ENCODE measurements around the gene UBXN2A. TPM values are rescaled to one million over a fixed set of nuclear protein-coding genes. Genes with fewer than 3 reads are reported as not detected.

UBXN2A gene
- polyA plus RNA-seq, 3 donors: 2.0 to 6.8 (median 5.5) TPM

DNA sequence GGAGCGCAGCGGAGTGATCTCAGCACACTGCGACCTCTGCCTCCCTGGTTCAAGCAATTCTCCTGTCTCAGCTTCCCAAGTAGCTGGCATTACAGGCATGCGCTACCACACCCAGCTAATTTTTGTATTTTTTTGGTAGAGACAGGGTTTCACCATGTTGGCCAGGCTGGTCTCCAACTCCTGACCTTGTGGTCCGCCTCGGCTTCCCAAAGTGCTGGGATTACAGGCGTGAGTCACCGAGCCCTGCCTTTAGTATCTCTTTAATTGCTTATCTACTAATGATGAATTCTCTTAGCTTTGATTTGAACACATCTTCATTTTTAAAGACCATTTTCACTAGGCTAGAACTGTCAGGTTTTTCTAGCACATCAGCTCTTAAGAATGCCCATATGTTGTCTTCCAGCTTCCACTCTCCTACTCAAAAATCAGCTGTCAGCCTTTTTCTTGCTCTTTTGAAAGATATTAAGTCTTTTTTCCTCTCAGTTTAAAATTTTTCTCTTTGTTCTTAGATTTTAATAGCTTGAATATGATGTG is 53.5 kb downstream of the UBXN2A start:
- intact Hi-C loops (cut with micrococcal nuclease): no loop called here
- Mint-ChIP-seq H3K27ac (no peak overlapping the region), H3K9me3 (no peaks in the 10 kb centered on the region), H3K4me3 (no peak overlapping the region), H3K4me1 (no peaks in the 10 kb centered on the region), H3K36me3 (peaks cover 14 to 39% of the 10 kb centered on the region in 2 donors), H3K27me3 (ENCODE audit: low read depth in 3 of 3) (peaks cover 0 to 2% (median 0%) of the 10 kb centered on the region in 3 donors)
- Histone ChIP-seq H3K27me3 (ENCODE audit: control insufficient read depth in 2 of 2, insufficient read depth in 2 of 2, low read length in 2 of 2) (no peaks in the 10 kb centered on the region), H3K27ac (ENCODE audit: low read depth in 1 of 2, low read length in 2 of 2) (no peak overlapping the region), H3K9ac (ENCODE audit: insufficient read depth, low read length, poor library complexity, severe bottlenecking) (no peak overlapping the region), H3K4me2 (replicated peaks; ENCODE audit: extremely low read depth, low read length, poor library complexity, severe bottlenecking) (no peak overlapping the region), H3K79me2 (ENCODE audit: insufficient read depth, low read length) (no peaks in the 10 kb centered on the region), H2AFZ (ENCODE audit: insufficient read depth, low read depth, low read length, poor library complexity, severe bottlenecking) (no peak overlapping the region), H3K9me3 (replicated peaks in 1 of 2; ENCODE audit: control insufficient read depth in 1 of 2, insufficient read depth in 1 of 2, low read length in 2 of 2) (no peaks in the 10 kb centered on the region), H3K4me3 (replicated peaks in 1 of 3; ENCODE audit: low read depth in 2 of 3, low read length in 3 of 3) (no peak overlapping the region), H3K4me1 (ENCODE audit: control insufficient read depth in 1 of 2, insufficient read depth in 2 of 2, low read length in 2 of 2) (no peaks in the 10 kb centered on the region), H3K36me3 (replicated peaks in 1 of 2; ENCODE audit: control insufficient read depth in 1 of 2, insufficient read depth in 2 of 2, low read length in 2 of 2) (peaks cover 0 to 13% of the 10 kb centered on the region in 2 donors), H4K20me1 (ENCODE audit: insufficient read depth, low read length) (no peaks in the 10 kb centered on the region)
- no peak for DNase-seq
- TF ChIP-seq, protein P1, sequence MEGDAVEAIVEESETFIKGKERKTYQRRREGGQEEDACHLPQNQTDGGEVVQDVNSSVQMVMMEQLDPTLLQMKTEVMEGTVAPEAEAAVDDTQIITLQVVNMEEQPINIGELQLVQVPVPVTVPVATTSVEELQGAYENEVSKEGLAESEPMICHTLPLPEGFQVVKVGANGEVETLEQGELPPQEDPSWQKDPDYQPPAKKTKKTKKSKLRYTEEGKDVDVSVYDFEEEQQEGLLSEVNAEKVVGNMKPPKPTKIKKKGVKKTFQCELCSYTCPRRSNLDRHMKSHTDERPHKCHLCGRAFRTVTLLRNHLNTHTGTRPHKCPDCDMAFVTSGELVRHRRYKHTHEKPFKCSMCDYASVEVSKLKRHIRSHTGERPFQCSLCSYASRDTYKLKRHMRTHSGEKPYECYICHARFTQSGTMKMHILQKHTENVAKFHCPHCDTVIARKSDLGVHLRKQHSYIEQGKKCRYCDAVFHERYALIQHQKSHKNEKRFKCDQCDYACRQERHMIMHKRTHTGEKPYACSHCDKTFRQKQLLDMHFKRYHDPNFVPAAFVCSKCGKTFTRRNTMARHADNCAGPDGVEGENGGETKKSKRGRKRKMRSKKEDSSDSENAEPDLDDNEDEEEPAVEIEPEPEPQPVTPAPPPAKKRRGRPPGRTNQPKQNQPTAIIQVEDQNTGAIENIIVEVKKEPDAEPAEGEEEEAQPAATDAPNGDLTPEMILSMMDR (IDR thresholded peaks at IDR 0.05): no peak
- WGBS (ENCODE audit: insufficient coverage): 100% methylated on average over 4 of the region's 8 CpGs

DNA sequence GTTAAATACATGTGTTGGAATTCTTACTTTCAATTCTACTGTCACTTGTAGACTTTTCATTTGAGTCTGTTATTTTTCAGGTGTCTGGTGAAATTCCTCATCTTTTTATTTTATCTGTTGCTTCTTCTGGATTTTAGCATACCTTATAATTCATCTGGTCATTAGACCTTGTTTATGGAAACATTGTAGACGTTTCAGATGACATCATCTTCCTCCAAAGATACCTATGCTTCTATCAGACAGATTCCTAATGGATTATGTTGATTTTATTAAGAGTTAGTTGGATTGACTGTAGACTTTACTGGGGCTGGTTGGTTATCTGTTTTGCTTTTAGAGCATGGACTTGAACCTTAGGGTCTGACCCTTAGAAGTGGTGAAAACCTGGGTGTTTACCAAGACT is 54.3 kb downstream of the UBXN2A start:
- Mint-ChIP-seq H3K27ac (no peak overlapping the region), H3K9me3 (no peaks in the 10 kb centered on the region), H3K27me3 (ENCODE audit: low read depth in 3 of 3) (peaks cover 0 to 2% (median 0%) of the 10 kb centered on the region in 3 donors), H3K36me3 (peaks cover 13 to 41% of the 10 kb centered on the region in 2 donors), H3K4me3 (no peak overlapping the region), H3K4me1 (no peaks in the 10 kb centered on the region)
- no peaks in the 10 kb centered on the region for H3K9me3 ChIP-seq (replicated peaks in 1 of 2; ENCODE audit: control insufficient read depth in 1 of 2, insufficient read depth in 1 of 2, low read length in 2 of 2)
- TF ChIP-seq, protein P1 (IDR thresholded peaks at IDR 0.05): no peak
- intact Hi-C loops (cut with micrococcal nuclease): no loop called here
- no peaks in the 10 kb centered on the region for H3K27me3 ChIP-seq (ENCODE audit: control insufficient read depth in 2 of 2, insufficient read depth in 2 of 2, low read length in 2 of 2)
- H3K4me1 ChIP-seq (ENCODE audit: control insufficient read depth in 1 of 2, insufficient read depth in 2 of 2, low read length in 2 of 2): no peaks in the 10 kb centered on the region
- H3K4me3 ChIP-seq (replicated peaks in 1 of 3; ENCODE audit: low read depth in 2 of 3, low read length in 3 of 3): no peak overlapping the region
- H3K9ac ChIP-seq (ENCODE audit: insufficient read depth, low read length, poor library complexity, severe bottlenecking): no peak overlapping the region
- peaks cover under 1 to 16% of the 10 kb centered on the region in 2 donors for H3K36me3 ChIP-seq (replicated peaks in 1 of 2; ENCODE audit: control insufficient read depth in 1 of 2, insufficient read depth in 2 of 2, low read length in 2 of 2)
- no peak for DNase-seq
- H3K79me2 ChIP-seq (ENCODE audit: insufficient read depth, low read length): no peaks in the 10 kb centered on the region
- no peaks in the 10 kb centered on the region for H4K20me1 ChIP-seq (ENCODE audit: insufficient read depth, low read length)
- H3K4me2 ChIP-seq (replicated peaks; ENCODE audit: extremely low read depth, low read length, poor library complexity, severe bottlenecking): no peak overlapping the region
- no peak overlapping the region for H2AFZ ChIP-seq (ENCODE audit: insufficient read depth, low read depth, low read length, poor library complexity, severe bottlenecking)
- H3K27ac ChIP-seq (ENCODE audit: low read depth in 1 of 2, low read length in 2 of 2): no peak overlapping the region
- no CpG with 5 or more reads among the region's 1 CpG for WGBS (ENCODE audit: insufficient coverage)

All from CD14-positive monocyte (primary cell).